HL-60/S4 treated with phorbol 12-myristate 13-acetate at 8.2 ng/mL for 4 days and 3 days (cell line): Measurements from ENCODE around the gene USP27X.

Source experiments
- in situ Hi-C: fragments of 300-500 bp; cut with MboI; formaldehyde crosslinking; loops from 2 replicates; pipeline ENCODE4 v1.15.0; 2022; ENCODE audit warnings: low sequenced_read_pairs

Gene USP27X

DNA sequence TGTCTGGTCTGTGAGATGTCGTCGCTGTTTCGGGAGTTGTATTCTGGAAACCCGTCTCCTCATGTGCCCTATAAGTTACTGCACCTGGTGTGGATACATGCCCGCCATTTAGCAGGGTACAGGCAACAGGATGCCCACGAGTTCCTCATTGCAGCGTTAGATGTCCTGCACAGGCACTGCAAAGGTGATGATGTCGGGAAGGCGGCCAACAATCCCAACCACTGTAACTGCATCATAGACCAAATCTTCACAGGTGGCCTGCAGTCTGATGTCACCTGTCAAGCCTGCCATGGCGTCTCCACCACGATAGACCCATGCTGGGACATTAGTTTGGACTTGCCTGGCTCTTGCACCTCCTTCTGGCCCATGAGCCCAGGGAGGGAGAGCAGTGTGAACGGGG is 1.4 kb downstream of the USP27X start:
- in situ Hi-C loops = no loop called here

DNA sequence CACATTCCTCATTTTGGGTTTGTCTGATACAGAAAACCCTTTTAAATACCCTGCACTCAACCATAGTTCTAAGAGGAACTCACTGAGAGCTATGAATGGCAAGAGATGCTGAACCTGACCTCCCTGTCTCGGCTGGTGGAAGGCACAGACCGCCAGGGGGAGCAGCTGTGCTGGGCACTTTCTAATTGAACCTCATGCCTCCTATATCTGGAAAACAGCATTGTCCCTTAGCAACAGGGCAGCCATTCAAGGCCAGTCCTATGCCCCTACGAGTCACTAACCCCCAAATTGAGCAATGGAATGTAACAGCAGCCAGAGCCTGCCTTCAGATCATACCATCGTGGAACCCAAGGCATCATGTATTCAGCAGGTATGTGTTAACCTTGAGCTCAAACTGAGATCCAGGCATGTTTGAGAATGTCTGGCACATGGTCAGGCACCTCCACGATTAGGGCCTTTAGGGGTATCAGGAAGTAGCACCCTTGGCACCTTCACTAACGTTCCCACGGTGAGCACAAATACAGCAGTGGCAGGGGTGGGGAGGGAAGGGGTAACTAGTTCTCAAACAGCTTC is 5.1 kb downstream of the USP27X start:
- in situ Hi-C loops = no loop called here

DNA sequence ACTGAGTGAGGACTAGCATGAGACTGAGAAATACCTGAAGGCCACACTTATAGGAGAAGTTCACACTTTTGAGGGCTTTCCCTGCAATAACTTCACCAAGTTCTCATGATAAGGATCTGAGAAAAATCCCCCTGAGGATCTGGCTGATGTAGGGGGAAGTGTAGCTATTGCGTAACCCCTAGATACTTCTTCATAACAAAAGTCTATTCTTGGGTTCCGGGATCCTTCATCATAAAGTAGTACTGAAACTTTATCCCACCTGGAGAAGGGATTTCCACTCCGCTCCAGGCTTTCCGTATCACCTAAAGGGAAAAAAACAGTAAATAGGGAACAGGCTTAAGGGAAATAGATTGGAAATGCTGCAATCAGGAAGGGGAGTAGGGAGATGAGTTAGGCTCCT is 13.3 kb downstream of the USP27X start:
- in situ Hi-C loops = no loop called here

GRCh38 chrX:49896951-49897350 is 17.7 kb downstream of the USP27X start:
- in situ Hi-C loops = no loop called here

- in situ Hi-C loops = loop anchor here (25.0 kb wide), 1 partner anchor 686 kb away; no protein-coding TSS in a partner anchor
Measured at GRCh38 chrX:49901048-49901447, 21.8 kb downstream of the USP27X start.

- in situ Hi-C loops = loop anchor here (25.0 kb wide), 1 partner anchor 677 kb away; no protein-coding TSS in a partner anchor
Measured at GRCh38 chrX:49910344-49910743, 31.1 kb downstream of the USP27X start.

DNA sequence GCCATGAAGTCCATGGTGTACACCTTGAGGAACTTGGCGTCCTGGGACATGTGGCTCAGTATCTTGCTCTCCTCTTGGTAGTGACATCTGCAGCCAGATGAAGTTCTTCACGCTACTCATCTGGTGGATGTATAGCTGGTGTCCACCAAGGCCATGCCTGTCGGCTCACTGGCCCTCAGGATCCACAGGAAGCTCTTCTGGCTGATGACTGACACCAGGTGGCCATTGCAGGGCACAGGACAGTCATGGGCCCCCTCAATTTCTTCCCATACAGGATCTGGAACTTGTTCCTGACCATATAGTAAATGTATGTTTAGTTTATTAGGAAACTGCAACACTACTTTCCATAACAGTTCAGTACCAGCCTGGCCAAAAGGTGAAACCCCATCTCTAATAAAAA is 32.8 kb downstream of the USP27X start:
- in situ Hi-C loops = loop anchor here (25.0 kb wide), 1 partner anchor 675 kb away; no protein-coding TSS in a partner anchor

DNA sequence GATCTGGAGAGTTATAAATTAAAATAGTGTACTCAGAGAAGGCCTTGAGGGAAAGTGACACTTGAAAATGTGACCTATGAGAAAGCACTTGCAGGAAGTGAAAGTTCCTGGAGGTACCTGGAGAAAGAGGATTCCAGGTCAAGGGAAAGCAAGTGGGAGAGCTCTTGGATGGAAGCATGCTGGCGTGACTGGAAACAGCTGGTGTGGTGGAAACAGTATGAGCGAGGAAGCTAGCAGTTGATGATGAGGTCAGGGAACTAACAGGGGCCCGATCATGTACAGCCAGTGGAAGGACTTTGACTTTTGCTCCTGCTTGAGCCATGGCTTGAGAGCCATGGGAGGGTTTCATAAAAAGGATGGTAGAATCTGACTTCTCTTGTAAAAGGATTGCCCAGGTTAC is 33.6 kb downstream of the USP27X start:
- in situ Hi-C loops = loop anchor here (25.0 kb wide), 1 partner anchor 674 kb away; no protein-coding TSS in a partner anchor

- in situ Hi-C loops = loop anchor here (25.0 kb wide), 1 partner anchor 672 kb away; no protein-coding TSS in a partner anchor
Measured at GRCh38 chrX:49915361-49916222, 36.3 kb downstream of the USP27X start.

GRCh38 chrX:49919617-49920016 is 40.3 kb downstream of the USP27X start:
- in situ Hi-C loops = loop anchor here (25.0 kb wide), 1 partner anchor 668 kb away; no protein-coding TSS in a partner anchor

DNA sequence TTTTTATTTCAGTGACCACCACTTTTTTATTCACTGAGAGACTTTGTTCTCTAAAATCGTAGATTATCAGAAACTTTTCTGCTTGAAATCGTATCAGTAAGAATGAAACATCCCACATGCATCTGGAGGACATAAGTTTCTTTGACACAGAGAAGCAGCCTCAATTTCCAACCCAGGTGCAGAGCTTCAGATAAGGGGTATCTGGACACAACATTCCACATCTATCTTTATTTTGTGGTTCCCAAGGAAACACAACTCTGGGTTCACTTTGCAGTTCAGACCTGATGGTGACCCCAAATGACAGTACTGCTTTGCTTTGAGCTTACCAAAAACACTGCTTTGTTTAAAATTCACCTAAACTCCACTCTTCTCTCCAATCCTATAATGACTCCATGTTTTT is 41.8 kb downstream of the USP27X start:
- in situ Hi-C loops = loop anchor here (25.0 kb wide), 1 partner anchor 666 kb away; no protein-coding TSS in a partner anchor

DNA sequence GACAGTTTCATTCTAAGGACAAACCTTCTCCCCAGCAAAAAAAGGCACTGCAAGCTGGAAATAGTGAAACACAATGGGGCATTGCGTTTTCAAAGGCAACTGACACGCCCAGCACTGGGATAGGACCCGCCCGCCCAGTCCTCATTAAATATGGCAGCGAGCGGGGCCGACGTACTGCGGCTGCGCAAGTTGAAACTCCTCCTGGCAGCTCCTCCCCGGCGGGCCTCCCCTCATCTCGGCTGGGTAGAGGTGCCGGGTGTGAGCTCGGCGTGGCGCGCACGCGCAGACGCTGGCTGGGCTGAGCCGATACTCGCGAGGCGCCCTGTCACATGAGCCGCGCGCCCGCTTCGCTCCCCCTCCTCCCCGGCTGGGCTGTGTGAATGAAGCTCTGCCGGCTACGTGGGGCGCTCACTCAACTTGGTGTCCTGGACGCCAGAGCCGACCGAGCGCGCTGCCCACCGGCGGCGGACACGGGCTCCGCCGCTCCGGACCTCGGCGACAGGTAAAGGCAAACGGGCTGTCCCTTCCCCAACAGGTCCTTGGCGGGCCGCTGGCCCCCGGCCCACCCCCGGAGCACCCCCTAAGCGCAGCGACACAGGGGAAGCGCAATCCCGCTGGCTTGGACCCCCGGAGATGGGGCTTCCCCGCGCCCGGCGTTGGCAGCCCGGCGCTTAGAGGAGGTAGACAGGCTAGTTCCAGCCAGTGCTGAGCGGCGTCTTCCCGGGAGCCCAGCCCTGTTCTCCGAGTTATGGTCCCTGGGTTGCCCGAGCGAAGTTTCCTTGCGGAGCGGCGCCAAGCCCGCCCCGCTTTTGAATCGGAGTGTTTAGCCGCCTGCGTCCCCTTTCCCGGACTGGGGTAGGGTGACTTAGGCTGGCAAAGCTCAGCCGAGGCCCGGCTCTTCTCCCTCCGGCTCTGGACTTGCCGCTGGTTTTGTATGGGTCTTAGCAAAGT is 43.3 kb downstream of the USP27X start, which contains the start of gene CLCN5:
TSS of gene CLCN5 (plus strand) at position 306 of the 951 bp plus-strand sequence. CDS start 2,703 bp downstream, outside the sequence.
- in situ Hi-C loops = loop anchor here (25.0 kb wide), 1 partner anchor 665 kb away; no protein-coding TSS in a partner anchor

- in situ Hi-C loops = no loop called here
Measured at GRCh38 chrX:49925176-49925575, 45.9 kb downstream of the USP27X start.

GRCh38 chrX:49930039-49930438 is 50.8 kb downstream of the USP27X start:
- in situ Hi-C loops = no loop called here
